ENCODE results near the gene NANOS3. TPM values are rescaled to one million over a fixed set of nuclear protein-coding genes. Genes with fewer than 3 reads are reported as not detected.
"Not testable (repeated sequence)": the region's sequence is repeated elsewhere in the genome, so short reads cannot be mapped to it uniquely, and the experiment has no call there.

The NANOS3 gene
- total RNA-seq, 1 donor from 2014 or later: 10.5 TPM

DNA sequence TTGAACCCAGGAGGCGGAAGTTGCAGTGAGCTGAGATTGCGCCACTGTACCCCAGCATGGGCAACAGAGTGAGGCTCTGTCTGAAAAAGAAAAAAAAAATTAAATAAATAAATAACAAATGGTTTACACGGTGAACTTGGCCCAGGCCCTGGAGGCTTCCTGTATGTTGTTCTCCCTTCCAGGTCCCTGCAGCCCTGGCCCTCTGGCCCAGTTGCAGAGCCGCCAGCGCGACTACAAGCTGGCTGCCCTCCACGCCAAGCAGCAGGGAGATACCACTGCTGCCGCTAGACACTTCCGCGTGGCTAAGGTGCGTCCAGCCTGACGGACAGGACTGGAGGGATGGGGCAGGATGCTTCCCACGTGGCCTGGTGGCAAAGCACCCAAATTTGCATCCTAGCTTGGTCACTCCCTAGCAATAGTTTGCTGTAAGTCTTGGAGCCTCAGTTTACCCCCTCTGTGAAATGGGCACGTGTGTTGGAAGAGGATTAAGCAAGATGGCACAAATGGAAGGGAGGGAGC, 41.0 kb downstream of the NANOS3 start:
- no peaks in the 10 kb centered on the region for H3K27me3 Mint-ChIP-seq
- peaks cover 35% of the 10 kb centered on the region for H3K36me3 Mint-ChIP-seq (ENCODE audit: insufficient read depth)
- H3K27ac Mint-ChIP-seq: no peak overlapping the region
- no peaks in the 10 kb centered on the region for H3K9me3 Mint-ChIP-seq (ENCODE audit: low read depth)
- no peak for DNase-seq (ENCODE audit: low spot score, unreplicated experiment)
- TF ChIP-seq, protein P1, sequence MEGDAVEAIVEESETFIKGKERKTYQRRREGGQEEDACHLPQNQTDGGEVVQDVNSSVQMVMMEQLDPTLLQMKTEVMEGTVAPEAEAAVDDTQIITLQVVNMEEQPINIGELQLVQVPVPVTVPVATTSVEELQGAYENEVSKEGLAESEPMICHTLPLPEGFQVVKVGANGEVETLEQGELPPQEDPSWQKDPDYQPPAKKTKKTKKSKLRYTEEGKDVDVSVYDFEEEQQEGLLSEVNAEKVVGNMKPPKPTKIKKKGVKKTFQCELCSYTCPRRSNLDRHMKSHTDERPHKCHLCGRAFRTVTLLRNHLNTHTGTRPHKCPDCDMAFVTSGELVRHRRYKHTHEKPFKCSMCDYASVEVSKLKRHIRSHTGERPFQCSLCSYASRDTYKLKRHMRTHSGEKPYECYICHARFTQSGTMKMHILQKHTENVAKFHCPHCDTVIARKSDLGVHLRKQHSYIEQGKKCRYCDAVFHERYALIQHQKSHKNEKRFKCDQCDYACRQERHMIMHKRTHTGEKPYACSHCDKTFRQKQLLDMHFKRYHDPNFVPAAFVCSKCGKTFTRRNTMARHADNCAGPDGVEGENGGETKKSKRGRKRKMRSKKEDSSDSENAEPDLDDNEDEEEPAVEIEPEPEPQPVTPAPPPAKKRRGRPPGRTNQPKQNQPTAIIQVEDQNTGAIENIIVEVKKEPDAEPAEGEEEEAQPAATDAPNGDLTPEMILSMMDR (IDR thresholded peaks at IDR 0.05; ENCODE audit: unreplicated experiment): no peak
- H3K4me3 Mint-ChIP-seq (ENCODE audit: low read depth): no peak overlapping the region
- H3K4me1 Mint-ChIP-seq (ENCODE audit: low read depth): no peaks in the 10 kb centered on the region

DNA sequence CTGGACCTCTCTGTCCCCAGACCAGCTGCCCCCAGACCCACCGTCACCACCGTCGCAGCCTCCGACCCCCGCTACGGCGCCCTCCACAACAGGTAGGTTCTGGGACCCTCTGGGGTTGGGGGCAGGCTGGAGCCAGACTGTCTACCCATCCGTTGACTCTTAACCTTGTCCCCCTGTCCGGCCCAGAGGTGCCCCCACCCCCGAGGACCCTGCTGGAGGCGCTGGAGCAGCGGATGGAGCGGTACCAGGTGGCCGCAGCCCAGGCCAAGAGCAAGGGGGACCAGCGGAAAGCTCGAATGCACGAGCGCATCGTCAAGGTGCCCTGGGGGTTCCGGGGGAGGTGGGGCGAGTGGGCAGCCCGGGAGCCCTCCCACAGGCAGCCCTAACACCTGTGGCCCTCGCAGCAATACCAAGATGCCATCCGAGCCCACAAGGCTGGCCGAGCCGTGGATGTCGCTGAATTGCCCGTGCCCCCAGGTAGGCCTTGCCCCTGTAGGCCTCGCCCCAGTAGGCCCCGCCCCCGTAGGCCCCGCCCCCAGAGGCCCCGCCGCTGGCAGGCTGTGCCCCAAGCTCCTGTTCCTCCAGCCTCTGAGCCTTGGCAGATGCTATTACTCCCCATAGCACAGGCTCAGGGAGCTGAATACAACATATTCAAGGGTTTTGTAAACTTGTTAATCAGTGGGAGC, 41.9 kb downstream of the NANOS3 start:
- no peaks in the 10 kb centered on the region for H3K27me3 Mint-ChIP-seq
- peaks cover 35% of the 10 kb centered on the region for H3K36me3 Mint-ChIP-seq (ENCODE audit: insufficient read depth)
- no peaks in the 10 kb centered on the region for H3K9me3 Mint-ChIP-seq (ENCODE audit: low read depth)
- H3K27ac Mint-ChIP-seq: no peak overlapping the region
- no peak for DNase-seq (ENCODE audit: low spot score, unreplicated experiment)
- no peaks in the 10 kb centered on the region for H3K4me1 Mint-ChIP-seq (ENCODE audit: low read depth)
- no peak overlapping the region for H3K4me3 Mint-ChIP-seq (ENCODE audit: low read depth)
- TF ChIP-seq, protein P1 (IDR thresholded peaks at IDR 0.05; ENCODE audit: unreplicated experiment): no peak

DNA sequence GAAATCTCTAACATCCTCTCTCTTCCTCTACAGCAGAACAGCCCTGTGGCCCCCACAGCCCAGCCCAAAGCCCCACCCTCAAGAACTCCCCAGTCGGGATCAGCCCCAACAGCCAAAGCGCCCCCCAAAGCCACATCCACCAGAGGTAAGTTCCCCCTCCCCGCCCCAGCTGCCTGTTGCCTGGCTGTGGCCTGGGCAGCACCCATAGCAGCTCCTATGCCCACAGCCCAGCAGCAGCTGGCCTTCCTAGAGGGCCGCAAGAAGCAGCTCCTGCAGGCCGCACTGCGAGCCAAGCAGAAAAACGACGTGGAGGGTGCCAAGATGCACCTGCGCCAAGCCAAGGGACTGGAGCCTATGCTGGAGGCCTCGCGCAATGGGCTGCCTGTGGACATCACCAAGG, 43.6 kb downstream of the NANOS3 start:
- no peak for DNase-seq (ENCODE audit: low spot score, unreplicated experiment)
- H3K4me3 Mint-ChIP-seq (ENCODE audit: low read depth): no peak overlapping the region
- no peaks in the 10 kb centered on the region for H3K27me3 Mint-ChIP-seq
- H3K4me1 Mint-ChIP-seq (ENCODE audit: low read depth): no peaks in the 10 kb centered on the region
- H3K27ac Mint-ChIP-seq: no peak overlapping the region
- H3K9me3 Mint-ChIP-seq (ENCODE audit: low read depth): no peaks in the 10 kb centered on the region
- TF ChIP-seq, protein P1 (IDR thresholded peaks at IDR 0.05; ENCODE audit: unreplicated experiment): no peak
- peaks cover 42% of the 10 kb centered on the region for H3K36me3 Mint-ChIP-seq (ENCODE audit: insufficient read depth)

DNA sequence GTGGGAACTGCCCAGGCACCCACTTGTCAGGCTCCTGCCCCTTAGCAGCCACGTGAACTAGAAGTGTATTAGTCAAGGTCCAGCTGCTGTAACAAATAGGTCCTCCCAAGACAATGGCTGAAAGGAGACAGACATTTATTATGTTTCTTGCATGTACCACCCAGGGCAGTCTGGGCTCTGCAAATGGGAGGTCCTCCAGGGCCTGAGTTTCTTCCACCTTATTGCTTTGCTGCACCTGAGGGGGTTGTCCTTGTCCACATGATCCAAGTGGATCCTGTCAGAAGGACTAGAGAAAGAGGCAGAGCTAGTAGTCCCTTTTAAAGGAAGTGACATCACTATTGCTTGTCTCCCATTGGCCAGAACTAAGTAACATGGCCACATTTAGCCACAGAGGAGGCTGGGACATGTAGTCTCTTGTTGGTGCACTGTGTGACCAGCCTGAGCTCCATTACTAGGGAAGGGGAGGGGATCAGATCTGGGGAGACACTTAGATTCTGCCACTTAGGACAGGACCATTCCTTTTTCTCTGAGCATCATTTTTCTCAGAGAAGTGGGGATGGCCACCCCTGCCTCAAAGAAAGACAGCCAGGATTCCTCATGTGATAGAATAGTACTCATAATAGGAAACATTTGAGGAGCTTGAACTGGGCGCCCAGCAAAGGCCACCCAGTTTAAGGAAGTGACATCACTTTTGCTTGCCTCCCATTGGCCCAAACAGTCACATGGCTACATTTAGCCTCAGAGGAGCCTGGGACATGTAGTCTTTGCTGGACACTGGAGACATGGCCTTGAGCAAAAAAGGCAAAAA, 44.2 kb downstream of the NANOS3 start:
- Mint-ChIP-seq H3K27me3 (no peaks in the 10 kb centered on the region), H3K4me1 (ENCODE audit: low read depth) (no peaks in the 10 kb centered on the region), H3K36me3 (ENCODE audit: insufficient read depth) (peaks cover 43% of the 10 kb centered on the region), H3K4me3 (ENCODE audit: low read depth) (no peak overlapping the region), H3K9me3 (ENCODE audit: low read depth) (no peaks in the 10 kb centered on the region), H3K27ac (no peak overlapping the region)
- DNase-seq (ENCODE audit: low spot score, unreplicated experiment): no peak
- TF ChIP-seq, protein P1 (IDR thresholded peaks at IDR 0.05; ENCODE audit: unreplicated experiment): no peak

DNA sequence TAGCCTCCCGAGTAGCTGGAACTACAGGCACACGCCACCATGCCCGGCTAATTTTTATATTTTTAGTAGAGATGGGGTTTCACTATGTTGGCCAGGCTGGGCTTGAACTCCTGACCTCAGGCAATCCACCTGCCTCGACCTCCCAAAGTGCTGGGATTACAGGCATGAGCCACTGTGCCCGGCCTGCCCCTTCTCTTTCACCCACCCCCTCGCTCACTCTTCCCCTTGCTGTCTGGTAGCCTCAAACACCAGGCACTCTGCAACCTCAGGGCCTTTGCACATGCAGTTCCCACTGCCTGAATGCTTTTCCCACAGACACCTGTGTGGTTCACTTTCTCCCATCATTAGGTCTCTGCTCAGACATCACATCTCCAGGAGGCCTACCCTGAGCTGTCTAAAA, 45.2 kb downstream of the NANOS3 start:
- not testable (repeated sequence) for H3K9me3 Mint-ChIP-seq (ENCODE audit: low read depth); H3K4me1 Mint-ChIP-seq (ENCODE audit: low read depth); H3K4me3 Mint-ChIP-seq (ENCODE audit: low read depth); DNase-seq (ENCODE audit: low spot score, unreplicated experiment); H3K27me3 Mint-ChIP-seq; H3K27ac Mint-ChIP-seq
- peaks cover 45% of the 10 kb centered on the region for H3K36me3 Mint-ChIP-seq (ENCODE audit: insufficient read depth)

All from progenitor cell of endocrine pancreas (in vitro differentiated cells).